HG02970 (cell line): ENCODE data around the gene NEDD4L.

Experiments used
- ATAC-seq: cut with Tn5 transposase; IDR thresholded peaks from one replicate; pipeline ENCODE4 v1.9.1; 2021; ENCODE audit warnings: mild to moderate bottlenecking, moderate library complexity, moderate number of reproducible peaks; ENCODE audit not compliant: unreplicated experiment, low FRiP score

Gene NEDD4L

GRCh38 chr18:58223717-58224424 is 179.8 kb downstream of the NEDD4L start:
- ATAC-seq: no peak

GRCh38 chr18:58224425-58224750 is 180.4 kb downstream of the NEDD4L start:
- ATAC-seq: no peak

GRCh38 chr18:58225101-58225500 is 181.1 kb downstream of the NEDD4L start:
- ATAC-seq: peak; percentile 79

DNA sequence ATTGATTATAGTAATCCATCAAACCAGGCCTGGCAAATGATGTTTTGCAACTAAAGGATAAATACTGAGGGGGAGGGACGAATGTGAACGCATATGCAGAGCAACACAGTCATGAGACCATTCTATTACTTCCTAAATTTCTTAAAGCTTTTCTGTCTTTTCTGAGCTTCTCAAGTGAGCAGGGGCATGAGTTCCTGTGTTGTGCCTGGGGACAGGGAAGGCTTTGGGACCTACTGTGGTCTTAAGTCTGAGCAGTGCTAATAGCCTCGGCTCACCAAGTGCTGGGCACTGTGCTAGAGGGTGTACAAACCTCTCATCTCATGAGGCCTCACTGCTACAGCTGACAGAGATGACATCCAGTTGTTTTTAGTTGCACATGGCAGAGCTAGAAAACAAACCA is 182.4 kb downstream of the NEDD4L start:
- no peak for ATAC-seq

- no peak for ATAC-seq
Measured at GRCh38 chr18:58227361-58227930, 183.4 kb downstream of the NEDD4L start.

DNA sequence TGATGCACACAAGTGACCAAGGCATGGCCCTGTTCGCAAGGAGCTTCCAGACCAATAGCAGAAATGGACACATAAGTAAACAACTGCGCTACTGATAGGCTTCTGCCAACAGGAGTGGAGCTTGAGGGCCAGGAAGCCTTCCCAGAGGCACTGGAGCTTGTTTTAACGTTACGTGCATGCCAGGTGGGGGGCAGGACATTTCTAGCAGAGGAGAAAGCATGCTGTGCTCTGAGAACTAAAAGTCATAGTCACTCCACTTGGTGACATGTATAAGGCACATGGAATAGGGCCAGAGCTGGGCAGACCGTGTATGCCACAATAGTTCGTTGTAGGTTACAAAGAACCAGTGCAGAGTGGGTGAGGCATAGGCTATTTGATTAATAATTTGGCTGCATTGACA is 184.2 kb downstream of the NEDD4L start:
- ATAC-seq: no peak

DNA sequence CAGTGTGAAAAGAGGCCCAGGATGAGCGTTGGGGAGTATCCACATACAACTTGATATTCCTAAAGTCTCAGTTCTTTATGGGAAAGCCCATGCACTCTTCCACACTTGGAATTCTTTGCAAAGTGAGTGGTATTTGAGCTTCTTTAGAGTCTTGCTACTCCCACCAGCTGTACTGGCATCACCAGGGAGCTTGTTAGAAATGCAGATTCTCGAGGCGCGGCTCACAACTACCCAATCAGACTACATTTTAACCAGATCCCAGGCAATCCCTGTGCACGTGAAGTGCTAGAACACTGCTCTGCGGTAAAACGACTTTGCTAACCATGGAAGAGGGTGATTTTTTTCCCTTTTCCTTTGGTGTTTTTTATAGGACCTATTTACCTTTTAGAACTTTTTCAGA is 184.7 kb downstream of the NEDD4L start:
- ATAC-seq: no peak

GRCh38 chr18:58229162-58229561 is 185.1 kb downstream of the NEDD4L start:
- ATAC-seq: no peak

DNA sequence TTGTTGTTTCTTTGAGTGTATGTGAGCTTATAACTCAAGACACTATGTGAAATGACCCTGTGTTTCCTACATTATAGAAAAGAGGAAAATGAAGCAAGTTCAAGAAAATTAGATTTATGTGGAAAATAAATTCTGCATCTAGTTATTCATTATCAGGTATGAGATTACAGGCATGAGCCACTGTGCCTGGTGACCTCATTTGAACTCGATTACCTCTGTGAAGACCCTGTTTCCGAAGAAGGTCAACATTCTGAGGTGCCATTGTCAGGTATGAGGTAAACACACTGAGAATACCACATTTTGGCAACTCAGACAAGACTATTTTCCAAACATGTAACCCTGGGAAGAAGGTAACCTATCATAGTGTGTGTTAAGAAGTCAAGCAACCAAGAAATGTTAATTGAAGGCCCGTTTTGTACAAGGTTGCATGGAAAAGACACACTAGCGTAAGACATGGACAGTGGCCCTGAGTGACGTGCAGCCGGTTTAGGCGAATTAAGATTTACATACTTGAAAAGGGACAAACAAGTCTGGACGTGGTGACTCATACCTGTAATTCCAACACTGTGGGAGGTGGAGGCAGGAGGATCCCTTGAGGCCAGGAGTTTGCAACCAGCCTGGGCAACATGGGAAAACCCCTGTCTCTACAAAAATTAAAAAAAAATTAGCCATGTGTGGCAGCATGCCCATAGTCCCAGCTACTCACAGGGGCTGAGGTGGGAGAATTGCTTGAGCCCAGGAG is 186.6 kb downstream of the NEDD4L start:
- no peak for ATAC-seq

DNA sequence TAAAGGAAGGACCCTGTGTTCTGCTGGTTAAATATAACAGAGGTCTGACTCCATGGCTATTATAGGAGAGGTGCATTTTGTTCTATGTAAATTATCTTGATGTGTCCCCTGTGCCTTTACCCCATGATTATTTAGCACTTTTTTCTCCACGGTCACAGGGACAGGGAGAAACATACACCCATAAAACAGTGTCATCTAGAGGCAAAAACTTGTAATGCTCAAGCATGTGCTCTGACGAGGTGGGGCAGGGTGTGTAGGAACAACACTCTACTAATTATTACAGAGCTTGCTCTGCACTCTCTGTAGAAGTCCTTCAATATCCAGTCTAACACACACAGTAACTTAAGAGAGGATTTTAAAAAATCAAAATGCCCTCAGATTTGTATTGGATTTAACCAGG is 187.9 kb downstream of the NEDD4L start:
- ATAC-seq: no peak

- no peak for ATAC-seq
Measured at GRCh38 chr18:58232668-58233067, 188.6 kb downstream of the NEDD4L start.

DNA sequence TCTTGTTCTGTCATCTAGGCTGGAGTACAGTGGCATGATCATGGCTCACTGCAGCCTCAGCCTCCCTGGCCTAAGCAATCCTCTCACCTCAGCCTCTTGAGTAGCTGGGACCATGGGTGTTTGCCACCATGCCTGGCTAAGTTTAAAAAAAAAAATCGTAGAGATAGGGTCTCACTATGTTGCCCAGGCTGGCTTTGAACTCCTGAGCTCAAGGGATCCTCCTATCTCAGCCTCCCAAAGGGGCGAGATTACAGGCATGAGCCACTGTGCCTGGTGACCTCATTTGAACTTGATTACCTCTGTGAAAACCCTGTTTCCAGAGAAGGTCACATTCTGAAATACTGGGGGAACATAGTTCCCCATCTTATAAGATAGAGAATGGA is 190.3 kb downstream of the NEDD4L start:
- ATAC-seq: no peak

- no peak for ATAC-seq
Measured at GRCh38 chr18:58235001-58235436, 191.0 kb downstream of the NEDD4L start.

DNA sequence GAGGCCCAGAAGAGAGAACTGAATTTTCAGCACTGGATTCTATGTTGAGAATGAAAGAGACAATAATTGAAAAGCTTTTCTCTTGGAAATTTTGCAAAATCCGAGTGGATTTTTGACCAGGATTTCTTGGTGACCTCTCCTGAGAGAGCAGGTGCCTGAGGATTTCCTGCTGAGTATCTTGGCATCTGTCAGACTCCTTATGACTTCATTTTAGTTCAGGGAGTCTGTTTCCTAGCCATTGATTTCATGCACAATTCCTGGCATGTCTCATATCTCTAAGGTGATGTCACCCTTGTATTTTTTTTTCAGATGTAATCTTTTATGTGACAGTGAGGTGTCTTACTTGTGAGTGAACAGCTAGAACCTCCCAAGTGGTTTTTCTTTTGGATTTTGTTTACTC is 195.9 kb downstream of the NEDD4L start:
- no peak for ATAC-seq

DNA sequence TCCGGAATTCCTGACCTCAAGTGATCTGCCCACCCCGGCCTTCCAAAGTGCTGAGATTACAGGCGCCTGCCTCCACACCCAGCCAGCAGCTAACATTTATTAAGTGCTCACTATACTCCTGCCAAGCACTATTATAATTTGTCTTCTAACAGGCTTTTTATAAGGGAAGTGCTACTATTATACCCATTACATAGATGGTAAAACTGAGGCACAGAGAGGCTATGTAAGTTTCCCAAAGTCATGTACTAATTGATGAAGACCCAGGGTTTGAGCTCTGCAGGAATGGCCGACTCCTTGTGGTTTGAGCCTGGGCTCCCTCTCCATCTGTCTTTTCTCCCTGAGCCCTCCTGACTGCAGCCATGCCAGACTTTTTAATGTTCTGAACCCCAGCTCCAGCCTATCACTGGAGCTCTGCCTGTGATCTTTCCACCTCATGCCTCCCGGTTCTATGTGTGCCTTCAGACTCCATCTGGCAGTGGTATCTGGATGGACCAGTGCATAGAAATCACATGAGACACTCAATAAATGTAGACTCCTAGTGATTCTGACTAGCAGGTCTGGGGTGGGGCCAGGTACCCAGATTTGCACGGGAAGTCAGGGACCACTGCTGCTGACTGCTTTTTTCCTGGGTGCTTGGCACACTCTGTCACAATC is 197.1 kb downstream of the NEDD4L start:
- ATAC-seq: no peak

DNA sequence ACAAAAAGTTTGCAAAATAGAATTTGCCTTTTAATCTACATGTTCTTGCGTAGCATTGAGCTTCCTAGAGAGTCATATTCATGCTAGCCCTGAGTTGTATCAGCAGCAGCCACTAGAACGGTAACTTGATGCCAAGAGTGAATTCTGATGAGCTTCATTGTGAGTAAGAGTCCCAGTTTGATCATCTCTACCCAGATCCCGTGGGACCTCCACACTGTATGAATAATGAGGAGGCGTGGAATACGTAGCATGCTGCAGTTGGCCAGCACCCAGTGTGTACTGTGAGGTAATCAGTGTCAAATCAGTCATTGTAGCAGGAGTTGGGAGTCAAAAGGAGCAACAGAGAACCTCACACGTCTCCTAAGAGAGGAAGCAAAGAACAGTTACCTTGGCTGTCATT is 197.9 kb downstream of the NEDD4L start:
- ATAC-seq: no peak

DNA sequence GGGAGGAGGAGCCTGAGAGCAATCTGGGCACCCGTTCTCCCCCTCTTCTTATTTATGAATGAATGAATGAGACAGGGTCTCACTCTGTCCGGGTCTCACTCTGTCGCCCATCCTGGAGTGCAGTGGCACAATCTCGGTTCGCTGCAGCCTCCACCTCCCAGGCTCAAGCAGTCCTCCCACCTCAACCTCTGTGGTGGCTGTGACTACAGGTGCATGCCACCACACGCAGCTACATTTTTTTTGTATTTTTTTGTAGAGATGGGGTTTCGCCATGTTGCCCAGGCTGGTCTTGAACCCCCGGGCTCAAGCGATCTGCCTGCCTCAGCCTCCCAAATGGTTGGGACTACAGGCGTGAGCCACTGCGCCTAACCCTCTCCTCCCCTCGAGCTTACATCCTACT is 198.4 kb downstream of the NEDD4L start:
- no peak for ATAC-seq

DNA sequence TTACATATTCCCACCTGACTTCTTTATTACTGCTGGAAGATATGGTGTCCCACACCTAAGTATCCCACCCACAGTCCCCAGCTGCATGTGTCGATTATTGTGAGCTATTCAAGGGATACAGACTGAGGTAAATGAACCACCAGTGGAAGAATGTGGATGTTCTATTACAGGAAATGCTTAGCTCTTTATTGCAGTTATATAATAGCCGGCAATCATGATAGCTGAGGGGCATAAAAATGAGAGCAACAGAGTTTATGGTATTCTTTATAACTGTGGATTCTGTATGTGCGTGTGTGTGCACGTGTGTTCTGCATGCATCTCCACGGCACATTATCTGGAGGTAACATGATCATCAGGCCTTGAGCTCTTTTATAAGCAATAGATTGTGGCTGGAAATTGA is 198.9 kb downstream of the NEDD4L start:
- ATAC-seq: no peak

DNA sequence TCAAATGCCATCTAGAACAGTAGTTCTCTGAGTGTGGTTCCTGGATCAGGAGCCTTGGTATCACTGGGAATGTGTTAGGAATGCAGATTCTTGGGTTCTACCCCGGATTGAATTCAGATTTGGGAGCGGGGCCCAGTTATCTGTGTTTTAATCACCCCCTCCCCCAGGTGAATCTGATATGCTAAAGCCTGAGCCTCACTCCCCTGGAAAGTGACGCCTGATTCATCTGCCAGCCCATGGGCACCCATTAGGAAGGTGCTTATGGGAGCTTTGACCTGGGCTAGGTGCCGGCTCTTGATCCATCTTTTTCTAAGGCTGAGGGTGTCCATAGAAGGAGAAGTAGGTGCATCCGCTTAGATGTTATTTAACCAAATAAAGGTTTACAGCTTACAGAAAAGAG is 199.4 kb downstream of the NEDD4L start:
- ATAC-seq: no peak

GRCh38 chr18:58247363-58247834 is 203.4 kb downstream of the NEDD4L start:
- no peak for ATAC-seq

DNA sequence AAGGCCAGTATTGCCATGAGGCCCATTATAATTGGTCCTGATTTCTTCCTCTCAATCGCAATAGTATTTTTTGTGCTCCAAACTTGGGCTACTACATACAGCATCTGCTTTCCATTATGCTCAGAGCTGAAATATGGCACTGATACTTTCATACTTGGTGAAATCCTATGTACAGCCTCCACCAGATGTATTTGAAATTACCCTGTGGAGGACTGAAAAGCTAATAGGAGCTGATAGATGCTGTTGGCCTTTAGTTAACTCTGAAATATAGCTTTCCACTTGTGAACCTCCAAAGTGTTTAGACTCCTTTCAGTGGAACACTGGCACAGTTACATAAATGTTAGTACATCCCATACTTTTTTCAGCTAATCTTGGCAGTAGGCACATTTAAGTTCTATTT is 205.7 kb downstream of the NEDD4L start:
- no peak for ATAC-seq
